Keratinocyte (primary cell): ENCODE measurements around the gene ALDOB. TPM values are rescaled to one million over a fixed set of nuclear protein-coding genes. Genes with fewer than 3 reads are reported as not detected.

Experiments
- DNase-seq: peaks from one replicate; pipeline ENCODE4 v3.0.0-alpha.2; 2011; ENCODE audit warnings: low read depth, missing footprints, low spot score
- FAIRE-seq: peaks from 2 replicates; lab custom pipeline; 2011; peaks lifted over from hg19 to GRCh38; lab: Jason Lieb, UNC
- H2AFZ ChIP-seq: 2 replicates; pipeline ENCODE4 v1.6.0; 2012; ENCODE audit warnings: low read length, control low read depth, inconsistent platforms; ENCODE audit not compliant: control insufficient read depth
- H3K27ac ChIP-seq: 2 replicates; pipeline ENCODE4 v1.5.1; 2011; ENCODE audit warnings: low read length; ENCODE audit not compliant: control insufficient read depth, insufficient read depth
- H3K27me3 ChIP-seq: 3 replicates; pipeline ENCODE4 v1.6.0; 2011; ENCODE audit warnings: low read length; ENCODE audit not compliant: control insufficient read depth, insufficient read depth; ENCODE audit errors: extremely low read depth
- H3K36me3 ChIP-seq, 2 experiments: 2 replicates in 1 of 2; 3 replicates in 1 of 2; pipeline ENCODE4 v1.5.1; 2011; ENCODE audit warnings: low read length in 2 of 2, mild to moderate bottlenecking in 1 of 2; ENCODE audit not compliant: control insufficient read depth in 2 of 2, insufficient read depth in 2 of 2; ENCODE audit errors: extremely low read depth in 1 of 2
- H3K4me1 ChIP-seq: 3 replicates; pipeline ENCODE4 v1.5.1; 2011; ENCODE audit warnings: low read length; ENCODE audit not compliant: control insufficient read depth, insufficient read depth; ENCODE audit errors: extremely low read depth
- H3K4me2 ChIP-seq: 3 replicates; pipeline ENCODE4 v1.6.0; 2011; ENCODE audit warnings: low read depth, low read length; ENCODE audit not compliant: control insufficient read depth, insufficient read depth; ENCODE audit errors: extremely low read depth
- H3K4me3 ChIP-seq, 3 experiments: fragments of 200-600 bp in 1 of 3; sonication (generic) in 1 of 3; 2 replicates in 2 of 3; 3 replicates in 1 of 3; pipeline ENCODE4 v1.5.1; 2011 to 2016; ENCODE audit warnings: low read length in 3 of 3, mild to moderate bottlenecking in 3 of 3, control low read depth in 2 of 3, inconsistent platforms in 1 of 3, low read depth in 1 of 3, mixed read lengths in 1 of 3, mixed run types in 1 of 3, moderate library complexity in 1 of 3; ENCODE audit not compliant: control insufficient read depth in 2 of 3, insufficient read depth in 2 of 3; ENCODE audit errors: extremely low read depth in 1 of 3
- H3K79me2 ChIP-seq: 2 replicates; pipeline ENCODE4 v1.6.0; 2012; ENCODE audit warnings: low read length; ENCODE audit not compliant: control insufficient read depth, insufficient read depth
- H3K9ac ChIP-seq: 3 replicates; pipeline ENCODE4 v1.6.0; 2011; ENCODE audit warnings: low read length; ENCODE audit not compliant: control insufficient read depth, insufficient read depth; ENCODE audit errors: extremely low read depth
- H3K9me1 ChIP-seq: 3 replicates; pipeline ENCODE4 v1.6.0; 2011; ENCODE audit warnings: low read length; ENCODE audit not compliant: control insufficient read depth, insufficient read depth; ENCODE audit errors: extremely low read depth
- H3K9me3 ChIP-seq: 2 replicates; pipeline ENCODE4 v1.5.1; 2012; ENCODE audit warnings: low read depth, low read length; ENCODE audit not compliant: control insufficient read depth
- H4K20me1 ChIP-seq: 3 replicates; pipeline ENCODE4 v1.6.0; 2011; ENCODE audit warnings: low read length; ENCODE audit not compliant: control insufficient read depth, insufficient read depth; ENCODE audit errors: extremely low read depth
- EZH2 ChIP-seq: IDR thresholded peaks from one replicate; pipeline ENCODE4 v1.6.1; 2012; ENCODE audit warnings: inconsistent platforms, mild to moderate bottlenecking, low read length, moderate library complexity
- dilution Hi-C: fragments of 300-500 bp; cut with MboI; formaldehyde crosslinking; loops from one replicate; pipeline ENCODE4 v1.7.0; 2020; ENCODE audit warnings: low sequenced_read_pairs; ENCODE audit not compliant: extremely low pct_ligation_motif_present
- polyA plus RNA-seq, 5 experiments: library from polyadenylated mRNA; depleted of rRNA in 3 of 5; stranded (reverse) in 3 of 5; stranded (forward) in 1 of 5; unstranded in 1 of 5; fragments of >200 nt; gene quantifications; 1 replicate in 1 of 5; 2 replicates in 3 of 5; 3 replicates in 1 of 5; pipeline versions ENCODE4 v1.2.1 to v1.2.3, GENCODE V29; 2011 to 2012; ENCODE audit warnings: missing spikeins in 2 of 5, low read depth in 1 of 5, low replicate concordance in 1 of 5
- TF ChIP-seq, protein P1 (sequence below), 3 experiments: IDR thresholded peaks in 1 of 3; conservative IDR thresholded peaks in 1 of 3; optimal IDR thresholded peaks in 1 of 3; 2 replicates in 2 of 3; 3 replicates in 1 of 3; pipeline versions ENCODE3 to v1.5.1; 2011; ENCODE audit warnings: low read length in 3 of 3, mild to moderate bottlenecking in 3 of 3, moderate library complexity in 2 of 3, control low read depth in 1 of 3, inconsistent platforms in 1 of 3; ENCODE audit not compliant: insufficient read depth in 2 of 3; ENCODE audit errors: extremely low read depth in 1 of 3

ALDOB gene
- polyA plus RNA-seq, 1 donor (not counting 4 experiments of a cell fraction or from before 2014, with no cell fraction given), result not detected

DNA sequence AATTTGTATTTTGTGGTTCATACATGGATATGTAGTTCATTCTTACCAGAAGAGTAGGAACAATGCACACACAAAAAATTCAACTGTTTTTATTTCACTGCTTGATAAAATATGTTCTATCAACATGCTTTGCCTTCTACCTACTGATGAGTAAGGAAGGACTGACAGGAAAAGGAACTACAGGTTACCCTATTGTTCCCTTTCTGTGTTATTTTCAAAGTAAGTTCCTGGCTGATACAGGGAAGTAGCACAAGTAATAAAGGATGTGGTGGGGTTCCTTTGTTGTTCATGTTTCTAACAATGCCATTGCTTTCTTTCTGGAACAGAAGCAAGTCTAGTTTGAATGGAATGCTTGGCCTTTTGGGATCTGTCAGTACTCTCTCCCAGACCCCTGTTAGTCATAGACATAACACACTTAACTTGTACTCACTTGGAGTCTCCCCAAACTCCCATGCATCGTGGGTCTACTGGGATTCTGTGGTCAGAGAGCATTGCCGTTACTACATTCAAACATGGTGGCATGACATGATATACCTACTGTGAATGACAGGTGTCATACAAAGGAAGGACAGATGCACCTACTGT is 20.2 kb upstream of the ALDOB start:
- no peaks in the 10 kb centered on the region for H3K9me1 ChIP-seq
- H3K27ac ChIP-seq, result no peak overlapping the region
- H3K4me2 ChIP-seq, result no peak overlapping the region
- no peaks in the 10 kb centered on the region for H3K27me3 ChIP-seq
- H3K4me3 ChIP-seq, result no peak overlapping the region
- H2AFZ ChIP-seq, result no peak overlapping the region
- no peaks in the 10 kb centered on the region for H4K20me1 ChIP-seq
- H3K9me3 ChIP-seq, result no peaks in the 10 kb centered on the region
- H3K4me1 ChIP-seq, result no peaks in the 10 kb centered on the region
- dilution Hi-C loops, result no loop called here
- TF ChIP-seq EZH2, result no peak
- TF ChIP-seq, protein P1, sequence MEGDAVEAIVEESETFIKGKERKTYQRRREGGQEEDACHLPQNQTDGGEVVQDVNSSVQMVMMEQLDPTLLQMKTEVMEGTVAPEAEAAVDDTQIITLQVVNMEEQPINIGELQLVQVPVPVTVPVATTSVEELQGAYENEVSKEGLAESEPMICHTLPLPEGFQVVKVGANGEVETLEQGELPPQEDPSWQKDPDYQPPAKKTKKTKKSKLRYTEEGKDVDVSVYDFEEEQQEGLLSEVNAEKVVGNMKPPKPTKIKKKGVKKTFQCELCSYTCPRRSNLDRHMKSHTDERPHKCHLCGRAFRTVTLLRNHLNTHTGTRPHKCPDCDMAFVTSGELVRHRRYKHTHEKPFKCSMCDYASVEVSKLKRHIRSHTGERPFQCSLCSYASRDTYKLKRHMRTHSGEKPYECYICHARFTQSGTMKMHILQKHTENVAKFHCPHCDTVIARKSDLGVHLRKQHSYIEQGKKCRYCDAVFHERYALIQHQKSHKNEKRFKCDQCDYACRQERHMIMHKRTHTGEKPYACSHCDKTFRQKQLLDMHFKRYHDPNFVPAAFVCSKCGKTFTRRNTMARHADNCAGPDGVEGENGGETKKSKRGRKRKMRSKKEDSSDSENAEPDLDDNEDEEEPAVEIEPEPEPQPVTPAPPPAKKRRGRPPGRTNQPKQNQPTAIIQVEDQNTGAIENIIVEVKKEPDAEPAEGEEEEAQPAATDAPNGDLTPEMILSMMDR (optimal IDR thresholded peaks at IDR 0.05 in 1 of 3, IDR thresholded peaks at IDR 0.05 in 1 of 3, conservative IDR thresholded peaks at IDR 0.05 in 1 of 3; ENCODE audit: extremely low read depth in 1 of 3, insufficient read depth in 2 of 3, low read length in 3 of 3), result no peak
- DNase-seq, result no peak
- no peaks in the 10 kb centered on the region for H3K36me3 ChIP-seq
- FAIRE-seq, result no peak
- H3K9ac ChIP-seq, result no peak overlapping the region
- H3K79me2 ChIP-seq, result no peaks in the 10 kb centered on the region

GRCh38 chr9:101453776-101454570 is 18.4 kb upstream of the ALDOB start:
- H3K4me1 ChIP-seq, result peaks cover 3% of the 10 kb centered on the region
- no peaks in the 10 kb centered on the region for H3K9me1 ChIP-seq
- no peak overlapping the region for H3K4me3 ChIP-seq
- no peak for FAIRE-seq
- H4K20me1 ChIP-seq, result no peaks in the 10 kb centered on the region
- dilution Hi-C loops, result no loop called here
- no peaks in the 10 kb centered on the region for H3K27me3 ChIP-seq
- no peak overlapping the region for H3K4me2 ChIP-seq
- no peaks in the 10 kb centered on the region for H3K9me3 ChIP-seq
- H2AFZ ChIP-seq, result no peak overlapping the region
- H3K9ac ChIP-seq, result no peak overlapping the region
- DNase-seq, result no peak
- no peak overlapping the region for H3K27ac ChIP-seq
- no peaks in the 10 kb centered on the region for H3K79me2 ChIP-seq
- H3K36me3 ChIP-seq, result no peaks in the 10 kb centered on the region
- no peak for TF ChIP-seq EZH2
- TF ChIP-seq, protein P1 (optimal IDR thresholded peaks at IDR 0.05 in 1 of 3, IDR thresholded peaks at IDR 0.05 in 1 of 3, conservative IDR thresholded peaks at IDR 0.05 in 1 of 3; ENCODE audit: extremely low read depth in 1 of 3, insufficient read depth in 2 of 3, low read length in 3 of 3), result no peak
